Dendritic cell treated with granulocyte-macrophage colony-stimulating factor and Interleukin-4, amounts not matched to agents 40 ng/mL and 50 ng/mL, for 4 days (primary cell): ENCODE data around the gene SPAG7.

Source experiments
- H3K27ac Mint-ChIP-seq: one replicate; pipeline ENCODE4 v1.8.0; 2022; ENCODE audit warnings: mild to moderate bottlenecking, mixed read lengths
- H3K27me3 Mint-ChIP-seq: one replicate; pipeline ENCODE4 v1.8.0; 2022; ENCODE audit warnings: mild to moderate bottlenecking, mixed read lengths
- H3K36me3 Mint-ChIP-seq: one replicate; pipeline ENCODE4 v1.8.0; 2022; ENCODE audit warnings: low read depth, mixed read lengths
- H3K4me1 Mint-ChIP-seq: one replicate; pipeline ENCODE4 v1.8.0; 2022; ENCODE audit warnings: low read depth, mixed read lengths
- H3K4me3 Mint-ChIP-seq: one replicate; pipeline ENCODE4 v1.8.0; 2022; ENCODE audit warnings: mild to moderate bottlenecking, moderate library complexity, mixed read lengths
- H3K9me3 Mint-ChIP-seq: one replicate; pipeline ENCODE4 v1.8.0; 2022; ENCODE audit warnings: mixed read lengths
- intact Hi-C: fragments of 100-400 bp; cut with micrococcal nuclease; formaldehyde crosslinking; loops from one replicate; pipeline ENCODE4 v1.15.0; 2022

The SPAG7 gene

GRCh38 chr17:4969551-4970173, 2.0 kb upstream of the SPAG7 start:
- H3K36me3 Mint-ChIP-seq: peaks cover 21% of the 10 kb centered on the region

DNA sequence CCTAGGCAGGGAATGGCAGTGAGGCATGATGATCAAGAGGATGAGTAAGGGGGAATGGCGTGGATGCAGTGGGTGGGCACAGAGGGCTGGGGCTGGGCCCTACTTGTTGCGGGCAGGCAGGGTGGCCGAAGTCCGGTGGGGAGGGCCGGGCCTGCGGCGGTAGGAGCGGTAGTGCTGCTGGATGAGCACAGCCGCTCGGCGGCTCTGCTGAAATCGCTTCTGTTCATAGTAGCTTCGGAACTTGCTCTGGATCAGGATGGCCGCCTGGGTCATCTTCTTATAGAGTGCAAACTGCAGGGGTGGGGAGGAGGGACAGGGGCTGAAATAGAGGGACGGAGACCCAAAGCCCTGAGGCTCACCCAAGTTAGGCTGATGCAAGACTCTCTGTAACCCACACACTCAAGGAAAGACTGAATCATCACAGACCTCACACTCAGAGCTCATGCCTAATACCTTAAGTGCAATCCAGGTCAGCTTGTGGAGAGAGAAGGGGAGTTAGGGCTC, 1.5 kb upstream of the SPAG7 start:
- Mint-ChIP-seq H3K4me3 (peak overlapping the region; percentile 5), H3K27ac (no peak overlapping the region), H3K27me3 (no peaks in the 10 kb centered on the region), H3K9me3 (no peaks in the 10 kb centered on the region), H3K36me3 (peaks cover 27% of the 10 kb centered on the region), H3K4me1 (peaks cover 43% of the 10 kb centered on the region)
- intact Hi-C loops: no loop called here

More at GRCh38 chr17:4969551-4970173, 2.0 kb upstream of the SPAG7 start:
- Mint-ChIP-seq H3K4me3 (peak overlapping the region; percentile 5), H3K27ac (no peak overlapping the region), H3K9me3 (no peaks in the 10 kb centered on the region), H3K4me1 (peaks cover 43% of the 10 kb centered on the region), H3K27me3 (no peaks in the 10 kb centered on the region)
- intact Hi-C loops: no loop called here

DNA sequence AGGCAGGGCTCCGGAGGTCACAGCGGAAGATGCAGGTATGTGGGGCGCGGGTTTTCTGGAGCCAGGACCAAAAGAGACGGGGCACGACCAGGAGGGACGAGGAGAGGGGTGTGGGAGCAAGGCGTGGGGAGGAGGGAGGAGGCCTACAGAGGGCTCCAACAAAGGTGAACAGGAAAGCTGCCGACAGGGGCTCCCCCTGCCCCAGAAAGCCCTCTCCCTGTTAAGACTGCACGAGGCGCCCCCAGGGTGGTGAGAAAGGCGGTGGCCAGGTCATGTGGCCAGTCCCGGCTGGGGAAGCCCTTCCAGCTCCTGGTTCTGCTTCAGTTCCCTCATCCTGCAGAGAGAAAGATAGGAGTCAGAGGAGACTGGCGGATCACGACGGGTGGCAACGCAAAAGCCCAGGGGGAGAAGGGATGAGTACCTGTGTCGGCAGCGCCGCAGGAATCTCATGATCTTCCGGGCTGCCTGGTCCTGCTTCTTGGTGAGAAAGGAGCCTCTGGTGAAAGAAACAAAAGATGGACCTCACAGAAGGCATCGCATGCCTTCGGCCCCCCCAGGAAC, 949 bp upstream of the SPAG7 start:
- peaks cover 27% of the 10 kb centered on the region for H3K36me3 Mint-ChIP-seq
- H3K4me3 Mint-ChIP-seq: no peak overlapping the region
- H3K27ac Mint-ChIP-seq: no peak overlapping the region
- H3K9me3 Mint-ChIP-seq: no peaks in the 10 kb centered on the region
- intact Hi-C loops: no loop called here
- peaks cover 43% of the 10 kb centered on the region for H3K4me1 Mint-ChIP-seq
- no peaks in the 10 kb centered on the region for H3K27me3 Mint-ChIP-seq

DNA sequence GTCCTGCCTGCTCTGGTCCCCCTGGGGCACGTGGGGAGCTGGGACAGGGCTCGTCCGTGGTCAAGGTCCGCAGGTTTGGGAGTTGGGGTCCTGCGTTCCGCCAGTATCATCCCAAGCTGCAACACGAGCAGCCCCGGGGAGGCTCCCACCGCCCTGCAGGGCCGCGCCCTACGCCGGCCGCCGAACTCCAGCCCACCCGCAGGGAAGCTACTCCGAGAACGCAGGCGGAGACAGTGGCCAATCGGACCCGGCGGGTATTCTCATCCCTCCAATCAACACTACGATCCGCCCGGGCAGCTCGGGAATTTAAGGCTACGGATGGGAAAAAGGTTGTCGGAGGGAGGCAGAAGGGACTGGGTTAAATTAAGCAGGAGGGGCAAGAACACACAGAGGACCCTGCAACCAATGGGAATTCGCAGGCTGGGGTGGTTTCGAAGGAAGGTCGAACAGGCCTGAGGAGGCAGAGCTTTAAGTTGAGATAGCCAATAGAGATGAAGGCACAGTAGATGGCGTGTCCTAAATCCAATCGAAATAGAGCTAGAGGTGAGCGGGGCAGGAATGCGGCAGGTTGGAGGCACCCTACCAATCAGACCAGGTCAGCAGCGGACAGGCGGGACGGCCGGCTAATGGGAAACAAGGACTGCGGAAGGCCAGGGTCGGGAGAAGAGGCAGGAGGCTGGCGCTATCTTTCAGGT, 626 bp downstream of the SPAG7 start:
- no peaks in the 10 kb centered on the region for H3K9me3 Mint-ChIP-seq
- intact Hi-C loops: loop anchor here (1.0 to 2.0 kb wide), 4 partner anchors 19 to 58 kb away; partner anchors contain the start of genes CAMTA2, PFN1, RNF167 and SLC25A11
- no peak overlapping the region for H3K4me3 Mint-ChIP-seq
- no peak overlapping the region for H3K27ac Mint-ChIP-seq
- H3K36me3 Mint-ChIP-seq: peaks cover 34% of the 10 kb centered on the region
- H3K27me3 Mint-ChIP-seq: no peaks in the 10 kb centered on the region
- H3K4me1 Mint-ChIP-seq: peaks cover 27% of the 10 kb centered on the region

- peak overlapping the region; percentile 10 for H3K4me3 Mint-ChIP-seq
- intact Hi-C loops: no loop called here
- H3K9me3 Mint-ChIP-seq: no peaks in the 10 kb centered on the region
- H3K36me3 Mint-ChIP-seq: peaks cover 47% of the 10 kb centered on the region
- peaks cover 26% of the 10 kb centered on the region for H3K4me1 Mint-ChIP-seq
- no peak overlapping the region for H3K27ac Mint-ChIP-seq
- H3K27me3 Mint-ChIP-seq: no peaks in the 10 kb centered on the region
These were observed 2.2 kb downstream of the SPAG7 start for GRCh38 chr17:4965311-4965986.

DNA sequence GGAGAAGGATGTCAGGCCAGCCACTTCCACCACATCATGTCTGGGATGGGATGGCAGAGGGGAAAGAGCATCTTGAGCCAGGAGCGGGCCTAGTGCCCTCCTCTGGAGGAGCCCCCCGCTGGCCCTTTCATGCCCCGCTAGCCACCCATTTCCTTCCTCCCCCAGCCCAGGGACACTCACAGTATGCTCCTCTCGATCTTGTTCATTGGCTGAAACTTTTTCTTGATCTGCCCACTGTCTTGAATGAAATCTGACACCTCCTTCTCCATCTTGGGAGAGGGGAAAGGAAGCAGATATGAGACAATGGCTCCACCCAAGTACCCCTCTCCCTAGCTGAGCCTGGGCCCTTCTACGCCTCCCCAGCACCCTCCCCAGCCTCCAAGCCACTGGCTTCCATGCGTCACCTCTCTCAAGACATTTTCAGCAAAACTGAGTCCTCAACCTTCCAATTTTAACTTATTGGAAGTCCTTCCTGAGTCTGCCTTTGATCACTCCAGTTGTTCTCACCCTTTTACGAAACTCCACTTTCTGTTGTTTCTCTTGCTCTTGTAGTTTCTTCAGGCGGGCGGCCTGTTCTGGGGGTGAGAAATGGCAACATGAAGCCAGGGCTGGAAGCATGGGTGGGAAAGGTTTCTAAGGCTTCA, 7.2 kb downstream of the SPAG7 start:
- intact Hi-C loops: no loop called here
- no peak overlapping the region for H3K27ac Mint-ChIP-seq

GRCh38 chr17:4959261-4959965, 8.2 kb downstream of the SPAG7 start:
- intact Hi-C loops: no loop called here
- Mint-ChIP-seq H3K9me3 (no peaks in the 10 kb centered on the region), H3K27me3 (peaks cover 5% of the 10 kb centered on the region), H3K36me3 (peaks cover 57% of the 10 kb centered on the region), H3K4me3 (no peak overlapping the region), H3K27ac (peak overlapping the region; percentile 57), H3K4me1 (peaks cover 27% of the 10 kb centered on the region)

More for the DNA sequence above, 7.2 kb downstream of the SPAG7 start:
- H3K27me3 Mint-ChIP-seq: peaks cover 5% of the 10 kb centered on the region
- no peak overlapping the region for H3K4me3 Mint-ChIP-seq
- peaks cover 35% of the 10 kb centered on the region for H3K4me1 Mint-ChIP-seq
- H3K36me3 Mint-ChIP-seq: peaks cover 67% of the 10 kb centered on the region
- no peaks in the 10 kb centered on the region for H3K9me3 Mint-ChIP-seq

GRCh38 chr17:4958102-4958501, 9.5 kb downstream of the SPAG7 start:
- no peak overlapping the region for H3K4me3 Mint-ChIP-seq
- peaks cover 25% of the 10 kb centered on the region for H3K4me1 Mint-ChIP-seq
- peaks cover 5% of the 10 kb centered on the region for H3K27me3 Mint-ChIP-seq
- H3K27ac Mint-ChIP-seq: no peak overlapping the region
- H3K36me3 Mint-ChIP-seq: peaks cover 50% of the 10 kb centered on the region
- no peaks in the 10 kb centered on the region for H3K9me3 Mint-ChIP-seq
- intact Hi-C loops: no loop called here

- no peaks in the 10 kb centered on the region for H3K9me3 Mint-ChIP-seq
- no peak overlapping the region for H3K4me3 Mint-ChIP-seq
- H3K36me3 Mint-ChIP-seq: peaks cover 45% of the 10 kb centered on the region
- intact Hi-C loops: no loop called here
- peaks cover 30% of the 10 kb centered on the region for H3K4me1 Mint-ChIP-seq
- peak overlapping the region; percentile 61 for H3K27ac Mint-ChIP-seq
- peaks cover 5% of the 10 kb centered on the region for H3K27me3 Mint-ChIP-seq
These were observed 11.0 kb downstream of the SPAG7 start for GRCh38 chr17:4956493-4957061.

DNA sequence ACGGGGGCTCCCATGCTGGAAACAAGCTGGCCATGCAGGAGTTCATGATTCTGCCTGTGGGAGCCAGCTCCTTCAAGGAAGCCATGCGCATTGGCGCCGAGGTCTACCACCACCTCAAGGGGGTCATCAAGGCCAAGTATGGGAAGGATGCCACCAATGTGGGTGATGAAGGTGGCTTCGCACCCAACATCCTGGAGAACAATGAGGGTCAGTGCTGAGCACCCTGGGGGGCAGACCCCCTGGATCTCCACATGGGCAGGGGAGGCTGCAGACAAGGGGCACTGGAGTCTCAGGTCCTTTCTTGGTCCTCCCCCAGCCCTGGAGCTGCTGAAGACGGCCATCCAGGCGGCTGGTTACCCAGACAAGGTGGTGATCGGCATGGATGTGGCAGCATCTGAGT, 12.5 kb downstream of the SPAG7 start:
- no peak overlapping the region for H3K4me3 Mint-ChIP-seq
- intact Hi-C loops: no loop called here
- no peak overlapping the region for H3K27ac Mint-ChIP-seq
- H3K27me3 Mint-ChIP-seq: peaks cover 5% of the 10 kb centered on the region
- H3K36me3 Mint-ChIP-seq: peaks cover 30% of the 10 kb centered on the region
- H3K4me1 Mint-ChIP-seq: peaks cover 45% of the 10 kb centered on the region
- H3K9me3 Mint-ChIP-seq: no peaks in the 10 kb centered on the region

- intact Hi-C loops: no loop called here
- no peaks in the 10 kb centered on the region for H3K9me3 Mint-ChIP-seq
- peaks cover 5% of the 10 kb centered on the region for H3K27me3 Mint-ChIP-seq
- peaks cover 49% of the 10 kb centered on the region for H3K4me1 Mint-ChIP-seq
- H3K36me3 Mint-ChIP-seq: peaks cover 18% of the 10 kb centered on the region
- H3K27ac Mint-ChIP-seq: peak overlapping the region; percentile 16
- no peak overlapping the region for H3K4me3 Mint-ChIP-seq
These were observed 14.1 kb downstream of the SPAG7 start for GRCh38 chr17:4953451-4953961.

DNA sequence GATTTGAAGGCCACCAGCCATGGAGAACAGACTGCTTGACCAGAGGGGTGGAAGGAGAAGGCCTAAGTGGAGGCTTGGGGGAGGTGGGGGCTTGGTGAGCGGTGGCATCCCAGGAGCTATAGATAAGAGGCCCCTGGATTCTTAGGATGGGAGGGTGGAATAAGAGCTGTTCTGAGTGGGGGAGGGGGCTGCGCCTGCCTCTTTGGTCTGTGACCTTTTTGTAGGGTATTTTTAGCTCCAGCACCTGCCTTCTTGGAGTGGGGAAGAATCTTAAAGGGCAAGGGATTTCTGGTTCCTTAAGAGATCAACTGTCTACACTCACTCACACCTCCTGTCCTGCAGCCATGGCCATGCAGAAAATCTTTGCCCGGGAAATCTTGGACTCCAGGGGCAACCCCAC, 16.1 kb downstream of the SPAG7 start:
- H3K27ac Mint-ChIP-seq: peak overlapping the region; percentile 90
- intact Hi-C loops: no loop called here

More for the DNA sequence above, 16.1 kb downstream of the SPAG7 start:
- peaks cover 24% of the 10 kb centered on the region for H3K36me3 Mint-ChIP-seq
- H3K4me1 Mint-ChIP-seq: peaks cover 47% of the 10 kb centered on the region
- H3K27me3 Mint-ChIP-seq: peaks cover 5% of the 10 kb centered on the region
- H3K9me3 Mint-ChIP-seq: no peaks in the 10 kb centered on the region
- H3K4me3 Mint-ChIP-seq: no peak overlapping the region
